Activated CD4-positive, alpha-beta T cell treated with anti-CD3 and anti-CD28 coated beads, Interleukin-2, amount 10 ng/mL, durations not matched to agents 24 days and 14 days (primary cell): Measurements from ENCODE around the gene NT5DC3. TPM values are rescaled to one million over a fixed set of nuclear protein-coding genes. Genes with fewer than 3 reads are reported as not detected.
"Not testable (repeated sequence)": the region's sequence is repeated elsewhere in the genome, so short reads cannot be mapped to it uniquely, and the experiment has no call there.

Experiments
- DNase-seq: peaks from one replicate; pipeline ENCODE4 v3.0.0; 2022
- H3K27ac Mint-ChIP-seq: one replicate; pipeline ENCODE4 v1.8.0; 2022; ENCODE audit warnings: mild to moderate bottlenecking, mixed read lengths
- H3K27me3 Mint-ChIP-seq: one replicate; pipeline ENCODE4 v1.8.0; 2022; ENCODE audit warnings: mixed read lengths
- H3K36me3 Mint-ChIP-seq: one replicate; pipeline ENCODE4 v1.8.0; 2022; ENCODE audit warnings: low read depth, mild to moderate bottlenecking, mixed read lengths
- H3K4me1 Mint-ChIP-seq: one replicate; pipeline ENCODE4 v1.8.0; 2021; ENCODE audit warnings: mixed read lengths
- H3K4me3 Mint-ChIP-seq: one replicate; pipeline ENCODE4 v1.8.0; 2022; ENCODE audit warnings: mild to moderate bottlenecking, moderate library complexity, mixed read lengths
- H3K9me3 Mint-ChIP-seq: one replicate; pipeline ENCODE4 v1.8.0; 2021; ENCODE audit warnings: mixed read lengths
- intact Hi-C: fragments of 100-400 bp; cut with micrococcal nuclease; formaldehyde crosslinking; loops from one replicate; pipeline ENCODE4 v1.15.1; 2023
- total RNA-seq: library from RNA; stranded (reverse); gene quantifications from 2 replicates; pipeline ENCODE4 v1.2.3, GENCODE V29; 2022

The NT5DC3 gene
- total RNA-seq, 1 donor from 2014 or later, result 14.9 TPM

- DNase-seq, result no peak
- Mint-ChIP-seq H3K4me3 (no peak overlapping the region), H3K27me3 (peaks cover 31% of the 10 kb centered on the region), H3K4me1 (peaks cover 2% of the 10 kb centered on the region), H3K9me3 (no peaks in the 10 kb centered on the region), H3K36me3 (no peaks in the 10 kb centered on the region), H3K27ac (no peak overlapping the region)
- intact Hi-C loops, result no loop called here
These were observed 8.0 kb upstream of the NT5DC3 start for GRCh38 chr12:103848917-103849491.

GRCh38 chr12:103848143-103848542, 7.1 kb upstream of the NT5DC3 start:
- Mint-ChIP-seq H3K36me3 (no peaks in the 10 kb centered on the region), H3K4me1 (peaks cover 2% of the 10 kb centered on the region), H3K27me3 (peaks cover 31% of the 10 kb centered on the region), H3K27ac (no peak overlapping the region), H3K9me3 (no peaks in the 10 kb centered on the region), H3K4me3 (no peak overlapping the region)
- no peak for DNase-seq
- intact Hi-C loops, result no loop called here

GRCh38 chr12:103846415-103846814, 5.4 kb upstream of the NT5DC3 start:
- Mint-ChIP-seq H3K27ac (no peak overlapping the region), H3K36me3 (no peaks in the 10 kb centered on the region), H3K4me1 (peaks cover 8% of the 10 kb centered on the region), H3K9me3 (no peaks in the 10 kb centered on the region), H3K27me3 (peaks cover 39% of the 10 kb centered on the region), H3K4me3 (no peak overlapping the region)
- DNase-seq, result no peak
- intact Hi-C loops, result no loop called here

- intact Hi-C loops, result loop anchor here (5.0 kb wide), 1 partner anchor 347 kb away; the partner anchor contains the start of gene C12orf42
- H3K4me3 Mint-ChIP-seq, result no peak overlapping the region
- peaks cover 43% of the 10 kb centered on the region for H3K27me3 Mint-ChIP-seq
- H3K4me1 Mint-ChIP-seq, result peaks cover 13% of the 10 kb centered on the region
- no peaks in the 10 kb centered on the region for H3K9me3 Mint-ChIP-seq
- no peak for DNase-seq
- H3K36me3 Mint-ChIP-seq, result peaks cover 2% of the 10 kb centered on the region
- no peak overlapping the region for H3K27ac Mint-ChIP-seq
These were observed 3.3 kb upstream of the NT5DC3 start for GRCh38 chr12:103844305-103844704.

GRCh38 chr12:103841690-103842584, 903 bp upstream of the NT5DC3 start:
- H3K27ac Mint-ChIP-seq, result peak overlapping the region; percentile 77
- H3K27me3 Mint-ChIP-seq, result peaks cover 37% of the 10 kb centered on the region
- peaks cover 5% of the 10 kb centered on the region for H3K36me3 Mint-ChIP-seq
- DNase-seq, result peak; percentile 74
- peaks cover 13% of the 10 kb centered on the region for H3K4me1 Mint-ChIP-seq
- no peaks in the 10 kb centered on the region for H3K9me3 Mint-ChIP-seq
- peak overlapping the region; percentile 85 for H3K4me3 Mint-ChIP-seq
- intact Hi-C loops, result loop anchor here (1.0 to 5.0 kb wide), 5 partner anchors 87 to 1387 kb away; partner anchors contain the start of genes C12orf42 and HCFC2

- peak overlapping the region; percentile 86 for H3K27ac Mint-ChIP-seq
These were observed 565 bp downstream of the NT5DC3 start for GRCh38 chr12:103840462-103840875.

GRCh38 chr12:103839609-103840461, 1.2 kb downstream of the NT5DC3 start:
- Mint-ChIP-seq H3K27ac (peak overlapping the region; percentile 49), H3K9me3 (no peaks in the 10 kb centered on the region), H3K36me3 (peaks cover 5% of the 10 kb centered on the region), H3K4me3 (peak overlapping the region; percentile 85), H3K27me3 (peaks cover 27% of the 10 kb centered on the region), H3K4me1 (peaks cover 13% of the 10 kb centered on the region)
- no peak for DNase-seq
- intact Hi-C loops, result loop anchor here (2.0 to 5.0 kb wide), 2 partner anchors 343 to 1389 kb away; partner anchors contain the start of gene C12orf42

More at GRCh38 chr12:103840462-103840875, 565 bp downstream of the NT5DC3 start:
- DNase-seq, result no peak
- intact Hi-C loops, result loop anchor here (2.0 to 5.0 kb wide), 2 partner anchors 343 to 1388 kb away; partner anchors contain the start of gene C12orf42
- Mint-ChIP-seq H3K4me3 (peak overlapping the region; percentile 85), H3K4me1 (peaks cover 13% of the 10 kb centered on the region), H3K36me3 (peaks cover 5% of the 10 kb centered on the region), H3K9me3 (no peaks in the 10 kb centered on the region), H3K27me3 (peaks cover 33% of the 10 kb centered on the region)

- Mint-ChIP-seq H3K27me3 (peaks cover 20% of the 10 kb centered on the region), H3K27ac (no peak overlapping the region), H3K4me1 (peaks cover 13% of the 10 kb centered on the region), H3K36me3 (peaks cover 5% of the 10 kb centered on the region), H3K4me3 (no peak overlapping the region), H3K9me3 (no peaks in the 10 kb centered on the region)
- intact Hi-C loops, result no loop called here
- no peak for DNase-seq
These were observed 1.9 kb downstream of the NT5DC3 start for GRCh38 chr12:103839103-103839502.

- intact Hi-C loops, result no loop called here
- Mint-ChIP-seq H3K4me3 (no peak overlapping the region), H3K9me3 (no peaks in the 10 kb centered on the region), H3K36me3 (peaks cover 5% of the 10 kb centered on the region), H3K27ac (no peak overlapping the region), H3K27me3 (peaks cover 16% of the 10 kb centered on the region), H3K4me1 (peaks cover 13% of the 10 kb centered on the region)
- no peak for DNase-seq
These were observed 2.6 kb downstream of the NT5DC3 start for GRCh38 chr12:103838254-103838914.

- DNase-seq, result no peak
- H3K36me3 Mint-ChIP-seq, result peaks cover 5% of the 10 kb centered on the region
- H3K27ac Mint-ChIP-seq, result no peak overlapping the region
- no peak overlapping the region for H3K4me3 Mint-ChIP-seq
- H3K9me3 Mint-ChIP-seq, result peaks cover 4% of the 10 kb centered on the region
- peaks cover 7% of the 10 kb centered on the region for H3K4me1 Mint-ChIP-seq
- H3K27me3 Mint-ChIP-seq, result peaks cover 3% of the 10 kb centered on the region
- intact Hi-C loops, result no loop called here
These were observed 4.7 kb downstream of the NT5DC3 start for GRCh38 chr12:103836345-103836744.

GRCh38 chr12:103835747-103836335, 5.2 kb downstream of the NT5DC3 start:
- H3K36me3 Mint-ChIP-seq, H3K9me3 Mint-ChIP-seq, intact Hi-C loops, H3K4me3 Mint-ChIP-seq, DNase-seq, H3K27me3 Mint-ChIP-seq, H3K4me1 Mint-ChIP-seq, H3K27ac Mint-ChIP-seq: not testable (repeated sequence)

- Mint-ChIP-seq H3K9me3 (peaks cover 12% of the 10 kb centered on the region), H3K27me3 (peaks cover 3% of the 10 kb centered on the region), H3K27ac (no peak overlapping the region), H3K36me3 (peaks cover 8% of the 10 kb centered on the region), H3K4me3 (no peak overlapping the region), H3K4me1 (peaks cover 4% of the 10 kb centered on the region)
- intact Hi-C loops, result no loop called here
- no peak for DNase-seq
These were observed 6.1 kb downstream of the NT5DC3 start for GRCh38 chr12:103834942-103835341.

GRCh38 chr12:103833891-103834290, 7.1 kb downstream of the NT5DC3 start:
- DNase-seq, result no peak
- Mint-ChIP-seq H3K4me3 (no peak overlapping the region), H3K27ac (no peak overlapping the region), H3K4me1 (no peaks in the 10 kb centered on the region), H3K27me3 (peaks cover 2% of the 10 kb centered on the region), H3K36me3 (peaks cover 6% of the 10 kb centered on the region), H3K9me3 (peaks cover 15% of the 10 kb centered on the region)
- intact Hi-C loops, result no loop called here
